ENCODE measurements around the gene SLAMF1.

The SLAMF1 gene

DNA sequence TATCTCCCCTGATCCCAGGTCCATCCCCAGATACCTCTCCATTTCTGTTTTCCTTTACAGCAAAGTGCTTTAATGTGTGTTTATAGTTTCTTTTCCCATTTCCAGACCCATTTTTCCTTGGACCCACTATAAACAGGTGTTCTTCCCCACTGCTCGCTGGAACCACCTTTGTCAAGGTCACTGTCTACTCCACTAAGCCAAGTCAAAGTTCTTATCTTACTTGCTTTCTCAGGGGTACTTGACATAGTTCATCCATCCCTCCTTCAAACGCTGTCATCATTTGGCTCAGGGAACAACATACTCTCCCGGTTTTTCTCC is 8.3 kb downstream of the SLAMF1 start:
- DNase-seq, result no peak

DNA sequence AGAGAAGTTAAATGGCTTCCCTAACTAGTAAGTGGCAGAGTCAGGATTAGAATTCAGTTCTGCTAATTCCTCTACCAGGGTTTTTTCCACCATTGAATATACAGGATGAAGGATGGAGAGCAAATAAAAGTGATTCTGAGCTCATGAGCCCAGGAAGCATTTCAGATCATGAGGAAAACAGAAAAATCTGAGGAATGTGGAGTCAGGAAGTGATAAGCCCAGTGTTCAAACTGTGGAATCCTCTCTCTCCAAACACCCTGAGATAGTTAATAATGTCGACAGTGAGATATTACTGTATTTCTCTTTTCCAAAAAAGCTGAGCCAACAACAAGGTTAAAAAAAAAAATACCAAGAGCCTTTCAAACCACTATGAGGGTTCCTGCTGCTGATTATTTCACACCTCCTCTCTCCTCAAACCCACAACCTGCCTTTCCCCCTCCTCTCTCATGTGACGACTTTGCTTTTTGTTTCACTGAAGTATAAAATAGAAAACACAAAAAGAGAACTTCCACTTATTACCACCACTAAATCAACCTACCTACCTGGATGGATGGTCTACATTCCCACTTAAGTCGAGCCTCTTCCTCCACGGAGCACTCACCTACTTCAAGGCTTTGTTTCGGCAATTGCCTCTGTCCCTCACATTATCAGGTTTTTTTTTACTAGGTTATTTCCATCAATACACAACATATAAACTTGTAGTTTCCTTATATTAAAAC is 8.9 kb downstream of the SLAMF1 start:
- DNase-seq, result no peak

DNA sequence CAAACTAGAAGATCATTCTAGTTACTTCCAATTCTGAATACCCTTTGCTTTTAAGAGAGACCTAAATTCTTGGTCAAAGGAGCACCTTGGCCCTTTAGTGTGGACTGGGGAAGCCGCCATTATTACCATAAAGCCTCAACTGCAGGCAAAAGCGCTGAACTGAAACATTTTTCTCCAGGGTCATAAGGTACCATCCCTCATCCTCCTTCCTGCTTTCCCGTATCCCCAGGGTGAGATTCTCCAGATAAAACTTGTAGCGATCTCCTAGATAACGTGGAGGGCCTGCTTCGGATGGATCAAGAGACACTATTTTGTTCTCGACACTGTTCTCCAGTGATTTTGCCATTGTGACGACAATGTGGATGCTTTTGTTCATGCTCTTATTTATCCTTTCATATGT is 9.8 kb downstream of the SLAMF1 start:
- no peak for DNase-seq

DNA sequence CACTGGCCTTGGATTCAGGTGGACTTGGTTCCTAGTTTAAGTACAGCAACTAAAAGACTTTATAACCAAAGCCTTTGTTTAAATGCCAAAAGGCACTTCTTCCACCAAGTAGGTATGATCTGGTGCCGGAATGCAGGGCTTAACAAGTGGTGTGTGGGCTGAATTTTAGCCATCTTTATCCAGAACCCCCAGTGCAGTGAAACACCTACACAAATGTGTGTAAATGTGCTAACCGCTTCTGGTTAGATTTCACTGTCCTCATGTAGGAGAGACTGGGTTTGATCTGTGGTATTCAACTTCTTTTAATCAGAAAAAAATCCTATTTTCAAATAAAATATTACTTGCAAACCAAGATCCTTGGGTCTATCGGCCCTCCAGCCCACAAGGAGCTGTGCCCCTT is 10.3 kb downstream of the SLAMF1 start:
- DNase-seq, result no peak

DNA sequence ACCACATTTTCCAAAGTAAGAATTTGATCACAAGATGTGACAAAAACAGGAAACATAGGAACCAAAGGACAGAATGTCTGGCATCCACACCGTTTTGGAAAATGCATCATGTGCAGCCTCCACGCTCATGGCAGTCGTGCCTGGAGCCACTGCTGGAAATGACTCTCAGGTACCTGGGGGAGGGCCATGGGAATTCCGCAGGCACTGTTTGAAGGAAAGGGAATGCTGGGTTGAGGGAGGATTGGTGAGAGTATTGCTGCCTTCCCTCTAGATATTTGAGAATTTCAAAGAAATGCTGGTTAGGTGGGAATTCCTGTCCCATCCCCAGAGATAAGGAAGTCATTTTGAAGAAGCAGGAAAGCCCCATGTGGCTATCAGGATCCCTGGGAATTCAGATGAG is 10.8 kb downstream of the SLAMF1 start:
- DNase-seq, result no peak

DNA sequence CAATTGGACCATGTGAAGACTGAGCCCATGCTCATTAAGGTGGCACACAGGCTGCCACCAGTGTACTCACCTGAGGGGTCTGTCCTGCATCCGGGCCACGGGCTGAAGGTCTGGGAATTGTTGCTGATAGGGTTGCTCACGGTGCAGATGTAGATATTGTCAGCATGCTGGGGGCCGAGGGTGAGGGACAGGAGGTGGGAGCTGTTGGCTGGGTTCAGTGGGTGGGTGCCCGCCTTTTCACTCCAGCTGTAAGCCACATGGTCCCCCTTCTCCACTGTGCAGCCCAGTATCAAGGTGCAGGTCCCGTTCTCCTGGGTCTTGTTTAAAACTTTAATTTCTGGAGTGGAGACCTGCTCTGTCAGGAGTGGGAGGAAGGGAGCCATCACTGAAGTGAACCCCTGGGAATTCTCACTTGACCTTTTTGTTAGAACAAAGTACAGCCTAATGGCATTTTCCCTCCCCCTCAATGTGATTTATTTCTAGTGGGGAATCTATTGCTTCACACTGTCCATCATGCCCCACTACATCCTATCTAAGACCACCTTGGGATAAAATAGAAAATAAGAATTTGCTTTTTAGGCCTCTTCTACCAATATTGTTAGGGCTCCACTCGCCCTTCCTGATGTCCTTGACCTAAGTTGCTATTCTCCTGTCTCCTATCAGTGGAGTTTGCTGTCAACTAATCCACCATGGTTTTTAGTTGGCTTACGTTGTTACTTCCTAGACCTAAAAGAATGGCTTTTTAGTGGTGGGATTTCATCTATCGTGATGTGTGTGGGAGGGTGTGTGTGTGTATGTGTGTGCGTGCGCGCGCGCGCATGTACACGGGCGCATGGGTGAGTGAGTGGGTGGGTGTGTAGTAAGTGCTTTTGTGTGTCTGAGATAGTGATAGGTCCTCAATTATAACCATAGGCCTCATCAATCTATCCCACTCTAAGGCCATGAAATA is 12.0 kb downstream of the SLAMF1 start:
- DNase-seq, result no peak

DNA sequence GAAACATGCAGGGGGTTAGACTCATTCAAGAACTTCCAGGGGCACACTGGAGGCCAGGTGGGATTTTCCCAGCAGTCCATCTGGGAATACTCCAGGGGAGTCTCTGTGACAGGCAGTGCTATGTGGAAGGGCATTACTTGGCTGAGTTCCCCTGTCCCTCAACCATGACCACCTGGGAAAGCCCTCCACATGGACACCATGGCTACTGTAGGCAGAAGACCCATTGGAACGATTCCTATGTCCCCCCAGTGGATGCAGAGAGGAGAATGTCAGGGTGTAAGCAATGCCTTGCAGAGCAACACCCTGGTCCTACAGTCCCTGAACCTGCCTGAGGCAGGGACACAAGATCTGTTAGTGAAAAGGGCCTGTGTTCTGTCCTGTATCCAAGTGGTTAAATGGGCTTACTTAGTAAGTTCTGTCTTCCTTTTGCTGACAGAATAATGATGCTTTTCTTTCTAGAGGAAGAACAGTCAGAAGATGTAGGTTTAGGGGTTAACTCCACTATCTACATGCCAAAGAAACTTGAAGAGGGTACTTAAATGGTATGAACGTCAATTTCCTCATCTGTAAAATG is 13.4 kb downstream of the SLAMF1 start:
- no peak for DNase-seq

DNA sequence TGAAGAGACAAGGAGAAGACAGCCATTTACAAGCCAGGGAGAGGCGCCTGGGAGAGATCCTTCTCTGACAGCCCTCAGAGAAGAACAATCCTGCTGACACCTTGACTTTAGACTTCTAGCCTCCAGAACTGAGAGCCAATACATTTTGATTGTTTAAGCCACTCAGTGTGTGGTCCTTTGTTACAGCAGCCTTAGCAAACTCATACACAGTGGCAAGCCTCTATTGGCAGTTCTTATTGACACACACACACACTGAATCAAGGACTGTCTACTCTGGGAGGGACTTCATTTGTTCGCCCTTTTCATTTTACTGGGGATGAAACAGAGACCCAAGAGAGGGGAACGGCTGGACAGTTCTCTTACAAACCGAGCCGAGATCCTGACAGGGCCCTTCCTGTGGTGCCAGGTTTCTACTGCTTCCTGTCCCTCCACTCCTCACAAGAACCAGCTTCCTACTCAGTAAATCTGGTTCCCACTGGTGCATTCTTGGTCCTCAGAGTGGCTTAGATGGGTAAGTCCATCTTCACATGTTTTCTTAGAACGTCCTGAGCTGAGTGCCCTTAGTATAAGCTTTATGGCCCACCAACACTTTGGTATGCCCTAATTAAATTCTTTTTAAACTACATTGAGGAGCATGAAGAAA is 14.7 kb downstream of the SLAMF1 start:
- no peak for DNase-seq

DNA sequence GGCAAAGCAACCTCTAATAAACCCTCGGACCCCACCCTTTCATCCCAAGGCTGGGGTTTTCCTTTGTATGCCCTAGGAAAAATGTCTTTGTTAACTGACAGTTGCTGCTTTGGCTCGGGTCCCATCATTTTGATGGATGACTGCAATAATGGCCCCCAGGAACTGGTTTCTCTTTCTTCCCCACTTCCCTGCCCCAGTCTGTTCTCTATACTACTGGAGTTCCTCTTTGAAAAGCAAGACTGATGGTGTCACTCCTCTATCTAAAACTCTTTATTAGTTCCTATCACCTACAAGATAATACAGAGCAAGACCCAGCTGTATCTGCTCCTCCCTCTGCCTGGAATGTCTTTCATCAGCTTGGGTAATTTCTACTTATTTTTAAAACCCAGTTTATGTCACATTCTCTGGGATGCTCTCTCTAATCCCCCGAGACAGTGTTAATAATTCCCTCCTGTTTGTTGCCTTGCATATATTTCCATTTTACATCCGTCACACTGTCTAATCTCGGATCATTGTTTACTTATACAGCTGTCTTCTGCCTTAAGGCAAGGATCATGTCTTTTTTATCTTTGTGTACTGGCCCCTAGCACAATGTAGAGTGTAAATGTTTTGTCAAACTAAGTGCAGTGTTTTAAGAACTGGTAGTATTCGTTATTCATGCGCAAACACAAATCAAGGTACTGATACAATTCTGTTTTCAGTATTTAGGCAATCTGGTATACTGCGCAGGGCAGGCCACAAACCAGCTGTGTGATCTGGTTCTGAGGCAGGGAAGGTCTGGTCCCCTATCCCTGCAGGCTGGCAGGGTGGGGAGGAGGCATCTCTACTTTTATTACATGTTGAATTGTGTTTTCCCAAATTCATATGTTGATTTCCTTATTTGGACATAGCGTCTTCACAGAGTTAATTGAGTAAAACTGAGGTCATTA is 16.1 kb downstream of the SLAMF1 start:
- no peak for DNase-seq

DNA sequence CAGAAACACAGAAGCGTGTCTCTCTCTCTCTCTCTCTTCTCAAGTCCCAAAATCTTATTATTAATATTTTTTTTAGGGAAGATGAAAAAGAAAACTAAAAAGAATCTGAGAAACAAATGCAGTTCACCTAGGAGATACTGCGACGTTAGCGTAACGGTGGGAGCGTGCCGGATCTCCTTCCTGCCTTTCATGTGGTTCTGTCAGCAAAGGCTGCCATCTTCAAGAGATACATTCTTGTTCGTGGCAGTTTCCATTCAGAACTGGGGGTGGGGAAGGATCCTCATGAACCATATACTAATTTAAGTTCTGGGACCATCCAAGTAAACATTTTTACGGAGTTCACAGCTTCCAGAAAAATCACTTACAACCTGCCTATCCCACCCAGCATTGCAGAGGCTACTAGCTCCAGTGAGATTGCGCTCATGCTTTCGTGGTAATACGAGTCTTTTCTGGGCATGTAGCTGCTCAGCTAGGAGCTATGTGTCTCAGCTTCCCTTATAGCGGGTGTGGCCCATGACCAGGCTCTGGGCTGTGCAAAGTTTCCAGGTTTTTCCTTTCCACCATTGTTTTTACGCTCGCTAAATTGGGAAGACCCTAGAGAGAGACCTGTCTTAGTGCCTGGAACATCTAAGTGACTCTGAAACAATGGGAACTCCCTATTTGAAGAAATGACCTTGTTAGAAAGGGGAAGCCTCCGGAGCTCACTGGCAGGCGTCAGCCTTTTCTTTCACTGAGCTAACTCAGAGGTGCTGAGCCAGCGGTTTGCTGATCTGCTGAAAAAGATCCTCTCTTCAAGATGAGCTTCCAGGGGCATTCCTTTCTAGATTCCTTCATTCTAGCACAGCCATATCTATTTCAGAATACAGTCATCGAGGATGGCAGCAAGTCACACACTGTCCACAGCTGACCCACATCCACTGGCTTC is 17.3 kb downstream of the SLAMF1 start:
- peak; percentile 66 for DNase-seq

DNA sequence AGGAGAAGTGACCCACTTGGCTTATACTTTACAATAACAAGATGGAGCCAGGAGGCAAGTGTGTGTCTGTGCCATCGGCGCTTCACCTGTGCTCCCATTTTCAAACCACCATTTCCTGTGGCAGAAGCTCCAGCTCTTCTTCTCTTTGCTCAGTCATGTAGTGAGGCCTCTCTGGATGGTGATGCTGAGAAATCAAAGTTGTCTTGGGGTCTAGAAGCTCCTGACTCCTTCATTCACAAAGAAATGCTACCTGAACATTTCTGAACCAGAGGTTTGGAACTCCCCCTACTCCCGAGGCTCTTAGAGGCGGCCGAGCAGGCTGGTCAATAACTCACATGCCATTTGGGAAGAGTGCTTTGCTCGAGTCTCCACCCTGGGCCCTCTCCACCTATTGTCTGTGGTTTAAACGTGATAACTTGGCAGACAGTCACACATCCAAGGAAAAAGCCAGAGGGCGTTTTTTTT is 18.0 kb downstream of the SLAMF1 start:
- no peak for DNase-seq

DNA sequence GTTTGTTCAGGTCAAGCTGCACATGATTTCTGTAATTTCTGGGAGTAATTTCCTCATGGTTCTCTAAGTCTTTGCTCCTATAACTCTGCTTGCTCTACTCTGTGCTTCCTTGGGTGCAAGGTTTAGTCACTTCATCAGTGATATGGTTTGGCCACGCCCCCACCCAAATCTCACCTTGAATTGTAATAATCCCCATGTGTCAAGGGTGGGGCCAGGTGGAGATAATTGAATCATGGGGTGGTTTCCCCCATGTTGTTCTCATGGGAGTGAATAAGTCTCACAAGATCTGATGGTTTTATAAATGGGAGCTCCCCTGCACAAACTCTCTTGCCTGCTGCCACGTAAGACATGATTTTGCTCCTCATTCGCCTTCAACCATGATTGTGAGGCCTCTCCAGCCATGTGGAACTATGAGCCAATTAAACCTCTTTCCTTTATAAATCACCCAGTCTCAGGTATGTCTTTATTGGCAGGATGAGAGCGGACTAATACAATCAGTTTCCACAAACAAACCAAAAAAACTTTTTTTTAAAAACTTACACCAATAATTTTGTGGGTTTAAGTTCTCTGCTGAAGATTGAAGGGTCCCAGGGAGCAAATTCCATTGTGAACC is 19.1 kb downstream of the SLAMF1 start:
- DNase-seq, result peak; percentile 86

DNA sequence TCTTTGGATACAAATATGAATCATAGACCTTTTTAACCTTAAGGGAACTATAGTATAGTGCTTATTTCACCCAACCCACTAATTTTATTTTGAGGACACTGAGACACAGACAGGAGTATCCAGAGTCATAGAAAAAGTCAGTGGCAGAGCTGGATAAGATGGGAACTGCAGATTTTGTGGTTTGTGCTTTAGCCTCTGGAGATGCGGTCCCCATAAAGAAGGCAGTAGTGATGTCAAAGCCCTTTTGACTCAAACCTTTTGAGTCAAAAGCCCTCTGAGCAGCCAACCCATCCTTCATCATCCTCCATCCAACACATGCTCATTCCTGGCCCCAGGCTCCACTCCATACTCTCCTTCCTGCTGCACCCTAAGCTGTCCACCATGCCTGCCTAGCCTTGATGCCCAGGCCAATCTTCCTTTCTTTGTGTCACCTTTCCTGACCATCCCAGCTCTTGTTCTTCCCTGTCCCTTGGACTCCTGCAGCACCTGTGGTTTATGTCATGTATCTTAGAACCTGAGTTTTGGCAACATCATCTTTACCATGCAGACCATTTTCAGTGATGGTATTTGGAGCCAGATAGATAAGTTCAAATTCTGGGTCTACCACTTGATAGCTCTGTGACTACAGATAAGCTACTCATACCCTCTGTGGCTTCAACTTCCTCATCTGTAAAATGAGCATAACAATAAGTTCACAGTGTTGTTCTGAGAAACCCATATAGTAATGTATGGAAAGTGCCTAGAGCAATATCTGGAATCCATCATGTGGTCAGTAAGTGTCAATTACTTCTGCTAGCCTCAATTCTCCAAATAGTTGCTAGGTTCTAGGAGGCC is 20.1 kb downstream of the SLAMF1 start:
- no peak for DNase-seq

DNA sequence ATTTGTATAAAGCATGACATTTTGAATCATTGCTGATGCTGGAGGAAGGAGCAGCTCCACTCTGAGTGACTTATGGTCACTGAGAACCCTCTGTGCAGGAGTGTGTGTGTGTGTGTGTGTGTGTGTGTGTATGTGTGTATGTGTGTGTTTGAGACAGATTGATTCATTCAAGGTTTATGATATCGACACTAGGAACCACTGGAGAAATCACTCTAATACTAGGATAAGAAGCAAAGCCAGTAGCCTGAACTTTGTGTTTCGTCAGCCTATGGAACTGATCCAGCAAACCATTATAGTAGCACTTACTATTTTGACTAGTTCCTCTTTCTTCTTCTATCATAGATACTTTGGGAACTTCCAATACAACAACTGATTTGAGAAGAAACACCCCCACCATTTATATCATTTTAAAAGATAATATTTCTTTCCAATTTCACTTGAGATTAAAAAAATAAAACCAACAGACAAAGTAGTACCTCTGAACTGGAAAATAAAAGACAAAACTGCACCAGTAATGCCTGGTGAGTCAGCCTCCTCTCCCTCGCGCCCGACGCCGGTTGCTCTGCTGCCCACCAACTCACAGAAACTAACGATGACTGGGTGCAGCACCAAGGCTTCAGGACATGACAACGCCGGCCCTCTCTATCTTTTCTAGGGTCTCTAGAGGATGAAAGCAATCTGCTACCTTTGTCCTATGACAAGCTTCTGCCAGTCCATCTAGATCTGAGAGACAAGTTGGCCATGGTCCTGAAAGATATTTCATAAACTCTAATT is 20.9 kb downstream of the SLAMF1 start:
- peak; percentile 80 for DNase-seq

DNA sequence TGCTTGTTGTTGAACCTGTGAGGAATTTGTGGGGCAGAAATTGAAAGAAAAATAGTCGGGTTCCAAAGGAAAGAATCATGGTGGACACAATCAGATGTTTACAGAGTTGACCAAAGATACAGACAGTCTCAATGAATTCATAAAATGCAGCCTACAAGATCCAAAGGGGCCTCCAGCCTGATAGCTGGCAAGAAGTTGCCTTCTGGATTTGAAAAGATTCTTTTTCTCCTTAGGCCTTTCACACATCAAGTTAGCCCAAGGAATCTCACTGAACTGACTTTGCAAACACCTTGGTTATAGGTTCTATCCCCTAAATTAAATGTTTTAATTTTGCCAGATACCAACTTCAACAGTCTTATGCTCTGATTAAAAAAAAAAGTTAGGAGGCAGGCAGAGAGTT is 21.5 kb downstream of the SLAMF1 start:
- no peak for DNase-seq

DNA sequence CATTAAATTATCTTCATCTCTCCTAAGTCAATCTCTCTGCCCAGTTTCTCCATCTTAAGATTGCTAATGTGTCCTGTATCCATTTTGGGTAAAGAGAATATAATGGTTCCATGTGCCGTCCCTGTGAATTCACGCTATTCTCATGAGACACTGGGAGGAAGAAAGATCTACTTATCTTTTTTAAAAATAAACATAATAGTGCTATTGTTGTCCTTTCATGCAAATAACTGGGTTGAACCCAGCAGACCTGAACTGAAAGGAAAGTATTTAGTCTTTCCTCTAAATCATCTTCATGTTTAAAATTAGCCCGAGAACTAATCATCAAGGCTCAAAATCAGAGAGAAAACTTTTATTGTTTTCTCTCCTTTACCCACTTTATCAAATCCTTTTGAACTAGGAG is 22.4 kb downstream of the SLAMF1 start:
- DNase-seq, result no peak

DNA sequence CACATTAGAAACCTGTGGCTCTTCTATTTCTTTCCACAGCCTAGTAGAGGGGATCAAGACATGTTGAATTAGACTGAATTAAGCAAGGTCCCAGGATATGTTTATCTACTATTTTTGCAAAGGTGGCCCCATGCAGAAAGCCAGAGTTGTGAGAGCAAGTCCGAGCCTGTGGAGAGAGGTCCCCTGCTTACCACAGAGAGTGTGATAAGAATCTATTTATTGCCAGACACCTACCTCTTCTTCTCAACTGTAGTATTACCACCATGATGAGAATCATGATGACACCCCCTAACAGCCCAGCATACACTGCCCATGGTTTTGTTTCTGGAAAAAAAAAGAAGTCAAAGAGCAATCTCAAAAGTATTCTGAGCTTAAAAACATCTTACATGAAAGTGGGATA is 23.0 kb downstream of the SLAMF1 start:
- no peak for DNase-seq

DNA sequence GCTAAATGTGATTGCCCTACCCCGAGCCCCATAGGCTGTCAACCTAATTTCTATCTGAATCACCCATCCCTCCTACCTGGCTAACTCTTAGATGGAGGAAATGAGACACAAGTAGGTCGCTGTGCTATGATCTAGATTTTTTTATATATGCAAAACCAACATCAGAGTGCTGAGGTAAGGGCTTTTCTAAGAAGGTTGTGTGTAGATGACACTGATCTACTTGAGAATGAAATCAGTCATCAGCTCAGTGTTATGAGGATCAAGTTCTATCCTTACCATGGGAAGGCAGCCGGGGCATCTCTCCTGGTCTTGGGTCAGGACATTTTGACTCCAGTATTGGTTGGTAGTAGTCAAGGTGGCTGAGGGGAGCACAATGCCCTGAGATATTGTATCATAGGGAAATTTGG is 23.6 kb downstream of the SLAMF1 start:
- peak; percentile 59 for DNase-seq

Data from stimulated activated CD4-positive, alpha-beta T cell treated with anti-CD3 and anti-CD28 coated beads, Interleukin-1b, Interleukin-23, amount 100 ng/mL, for 48 hours (primary cell).